SK-N-SH treated with all-trans-retinoic acid at 6 μM for 48 hours (cell line): ENCODE results near the gene FXYD4.

Source experiments
- OSR1 ChIP-seq: fragments of 250-450 bp; sonication (Bioruptor Pico); IDR thresholded peaks from 2 replicates; pipeline ENCODE4 v1.8.0; 2022; ENCODE audit warnings: moderate library complexity, mild to moderate bottlenecking, inconsistent platforms
- ZFP30 ChIP-seq: fragments of 450-650 bp; formaldehyde crosslinking; IDR thresholded peaks from 2 replicates; pipeline ENCODE4 v1.5.0; 2022; ENCODE audit warnings: mild to moderate bottlenecking, moderate library complexity
- TF ChIP-seq, protein P1 (sequence below): fragments of 250-450 bp; sonication (Bioruptor Pico); IDR thresholded peaks from 2 replicates; pipeline ENCODE4 v1.5.0; 2020; ENCODE audit warnings: mild to moderate bottlenecking, moderate library complexity
- TF ChIP-seq, protein P2 (sequence below): fragments of 250-450 bp; sonication (Bioruptor Pico); IDR thresholded peaks from 2 replicates; pipeline ENCODE4 v1.8.0; 2020; ENCODE audit warnings: mild to moderate bottlenecking, moderate library complexity, borderline replicate concordance

DNA sequence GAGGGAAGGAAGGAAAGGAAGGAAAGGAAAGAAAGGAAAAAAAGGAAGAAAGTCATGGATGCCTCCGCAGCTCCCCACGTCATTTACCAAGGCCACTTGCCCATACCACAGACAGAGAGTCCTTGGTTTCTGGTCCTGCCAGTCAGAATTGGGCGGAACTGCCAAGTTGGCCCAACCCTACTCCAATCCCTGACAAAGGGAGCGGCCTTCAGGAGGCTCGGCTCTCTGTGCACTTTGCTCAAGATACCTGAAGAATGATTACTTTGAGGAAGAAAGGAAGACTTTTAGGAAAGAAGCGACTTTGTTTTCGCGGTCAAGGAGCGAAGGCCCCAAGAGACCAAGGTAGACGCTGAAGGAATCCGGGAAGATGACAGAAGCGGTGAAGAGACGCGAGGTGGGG lies 49.1 kb upstream of the FXYD4 start:
- no peak for TF ChIP-seq ZFP30 (CRISPR knock-in tag)
- no peak for TF ChIP-seq OSR1 (CRISPR knock-in tag)
- TF ChIP-seq, protein P1, sequence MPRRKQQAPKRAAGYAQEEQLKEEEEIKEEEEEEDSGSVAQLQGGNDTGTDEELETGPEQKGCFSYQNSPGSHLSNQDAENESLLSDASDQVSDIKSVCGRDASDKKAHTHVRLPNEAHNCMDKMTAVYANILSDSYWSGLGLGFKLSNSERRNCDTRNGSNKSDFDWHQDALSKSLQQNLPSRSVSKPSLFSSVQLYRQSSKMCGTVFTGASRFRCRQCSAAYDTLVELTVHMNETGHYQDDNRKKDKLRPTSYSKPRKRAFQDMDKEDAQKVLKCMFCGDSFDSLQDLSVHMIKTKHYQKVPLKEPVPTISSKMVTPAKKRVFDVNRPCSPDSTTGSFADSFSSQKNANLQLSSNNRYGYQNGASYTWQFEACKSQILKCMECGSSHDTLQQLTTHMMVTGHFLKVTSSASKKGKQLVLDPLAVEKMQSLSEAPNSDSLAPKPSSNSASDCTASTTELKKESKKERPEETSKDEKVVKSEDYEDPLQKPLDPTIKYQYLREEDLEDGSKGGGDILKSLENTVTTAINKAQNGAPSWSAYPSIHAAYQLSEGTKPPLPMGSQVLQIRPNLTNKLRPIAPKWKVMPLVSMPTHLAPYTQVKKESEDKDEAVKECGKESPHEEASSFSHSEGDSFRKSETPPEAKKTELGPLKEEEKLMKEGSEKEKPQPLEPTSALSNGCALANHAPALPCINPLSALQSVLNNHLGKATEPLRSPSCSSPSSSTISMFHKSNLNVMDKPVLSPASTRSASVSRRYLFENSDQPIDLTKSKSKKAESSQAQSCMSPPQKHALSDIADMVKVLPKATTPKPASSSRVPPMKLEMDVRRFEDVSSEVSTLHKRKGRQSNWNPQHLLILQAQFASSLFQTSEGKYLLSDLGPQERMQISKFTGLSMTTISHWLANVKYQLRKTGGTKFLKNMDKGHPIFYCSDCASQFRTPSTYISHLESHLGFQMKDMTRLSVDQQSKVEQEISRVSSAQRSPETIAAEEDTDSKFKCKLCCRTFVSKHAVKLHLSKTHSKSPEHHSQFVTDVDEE (CRISPR knock-in tag), result no peak
- TF ChIP-seq, protein P2, sequence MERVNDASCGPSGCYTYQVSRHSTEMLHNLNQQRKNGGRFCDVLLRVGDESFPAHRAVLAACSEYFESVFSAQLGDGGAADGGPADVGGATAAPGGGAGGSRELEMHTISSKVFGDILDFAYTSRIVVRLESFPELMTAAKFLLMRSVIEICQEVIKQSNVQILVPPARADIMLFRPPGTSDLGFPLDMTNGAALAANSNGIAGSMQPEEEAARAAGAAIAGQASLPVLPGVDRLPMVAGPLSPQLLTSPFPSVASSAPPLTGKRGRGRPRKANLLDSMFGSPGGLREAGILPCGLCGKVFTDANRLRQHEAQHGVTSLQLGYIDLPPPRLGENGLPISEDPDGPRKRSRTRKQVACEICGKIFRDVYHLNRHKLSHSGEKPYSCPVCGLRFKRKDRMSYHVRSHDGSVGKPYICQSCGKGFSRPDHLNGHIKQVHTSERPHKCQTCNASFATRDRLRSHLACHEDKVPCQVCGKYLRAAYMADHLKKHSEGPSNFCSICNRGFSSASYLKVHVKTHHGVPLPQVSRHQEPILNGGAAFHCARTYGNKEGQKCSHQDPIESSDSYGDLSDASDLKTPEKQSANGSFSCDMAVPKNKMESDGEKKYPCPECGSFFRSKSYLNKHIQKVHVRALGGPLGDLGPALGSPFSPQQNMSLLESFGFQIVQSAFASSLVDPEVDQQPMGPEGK (CRISPR knock-in tag), result no peak
